Thoracic aorta (tissue), 2 donors: ENCODE results near the gene DOCK11. TPM values are rescaled to one million over a fixed set of nuclear protein-coding genes. Genes with fewer than 3 reads are reported as not detected.
"Not testable (repeated sequence)": the region's sequence is repeated elsewhere in the genome, so short reads cannot be mapped to it uniquely, and the experiment has no call there.

Source experiments
- ATAC-seq: fragments of 150-250 bp; one replicate; pipeline ENCODE4 v1.8.0; 2017; ENCODE audit warnings: low read depth; ENCODE audit not compliant: insufficient number of reproducible peaks, low FRiP score
- DNase-seq: peaks from one replicate; pipeline ENCODE4 v3.0.0-alpha.2; 2020; ENCODE audit warnings: low spot score
- H3K27ac ChIP-seq, 2 donors: fragments of 200-600 bp; sonication (generic); 1 replicate in 1 of 2; 2 replicates in 1 of 2; pipeline ENCODE4 v1.5.1; 2016; ENCODE audit warnings: mild to moderate bottlenecking in 2 of 2, moderate library complexity in 2 of 2
- H3K27me3 ChIP-seq: fragments of 200-600 bp; sonication (generic); replicated peaks from 2 replicates; pipeline ENCODE4 v1.6.0; 2016; ENCODE audit warnings: mild to moderate bottlenecking; ENCODE audit not compliant: insufficient read depth
- H3K36me3 ChIP-seq: fragments of 200-600 bp; sonication (generic); one replicate; pipeline ENCODE4 v1.5.1; 2016
- H3K4me1 ChIP-seq, 2 donors: fragments of 200-600 bp; sonication (generic); 1 replicate in 1 of 2; 2 replicates in 1 of 2; pipeline versions ENCODE4 v1.5.1 to v1.6.0; 2016; ENCODE audit warnings: low read depth in 2 of 2, mild to moderate bottlenecking in 1 of 2; ENCODE audit not compliant: control insufficient read depth in 1 of 2
- H3K4me3 ChIP-seq: fragments of 200-600 bp; sonication (generic); 2 replicates; pipeline ENCODE4 v1.5.1; 2016; ENCODE audit warnings: mild to moderate bottlenecking
- H3K9me3 ChIP-seq: fragments of 200-600 bp; sonication (generic); 2 replicates; pipeline ENCODE4 v1.5.1; 2016
- CTCF ChIP-seq: fragments of 200-600 bp; sonication (generic); IDR thresholded peaks from one replicate; pipeline ENCODE4 v1.5.1; 2019; ENCODE audit warnings: antibody characterized with exemption
- total RNA-seq, 2 donors: library from RNA; depleted of rRNA; stranded (reverse); fragments of >200 nt; gene quantifications; one replicate each; pipeline versions ENCODE4 v1.1.0 to v1.2.3, GENCODE V29; 2016

The DOCK11 gene
- total RNA-seq, 2 donors from 2014 or later, result 30.6 to 45.8 TPM

- Histone ChIP-seq H3K27ac (no peak overlapping the region), H3K4me1 (no peaks in the 10 kb centered on the region), H3K27me3 (no peaks in the 10 kb centered on the region), H3K4me3 (no peak overlapping the region), H3K36me3 (peaks cover 12% of the 10 kb centered on the region), H3K9me3 (no peaks in the 10 kb centered on the region)
- no peak for TF ChIP-seq CTCF
- ATAC-seq (no peak), DNase-seq (no peak)
Observed at GRCh38 chrX:118585296-118585695, 89.7 kb downstream of the DOCK11 start.

GRCh38 chrX:118586206-118586605 is 90.6 kb downstream of the DOCK11 start:
- peaks cover 12% of the 10 kb centered on the region for H3K36me3 ChIP-seq
- not testable (repeated sequence) for H3K4me3 ChIP-seq, DNase-seq, H3K27me3 ChIP-seq, ATAC-seq, H3K27ac ChIP-seq, H3K4me1 ChIP-seq, H3K9me3 ChIP-seq

GRCh38 chrX:118588715-118589114 is 93.1 kb downstream of the DOCK11 start:
- no peak for TF ChIP-seq CTCF
- Histone ChIP-seq H3K27ac (no peak overlapping the region), H3K4me1 (no peaks in the 10 kb centered on the region), H3K4me3 (no peak overlapping the region), H3K27me3 (no peaks in the 10 kb centered on the region), H3K36me3 (peaks cover 12% of the 10 kb centered on the region), H3K9me3 (no peaks in the 10 kb centered on the region)
- no peak for DNase-seq
- ATAC-seq, result no peak

DNA sequence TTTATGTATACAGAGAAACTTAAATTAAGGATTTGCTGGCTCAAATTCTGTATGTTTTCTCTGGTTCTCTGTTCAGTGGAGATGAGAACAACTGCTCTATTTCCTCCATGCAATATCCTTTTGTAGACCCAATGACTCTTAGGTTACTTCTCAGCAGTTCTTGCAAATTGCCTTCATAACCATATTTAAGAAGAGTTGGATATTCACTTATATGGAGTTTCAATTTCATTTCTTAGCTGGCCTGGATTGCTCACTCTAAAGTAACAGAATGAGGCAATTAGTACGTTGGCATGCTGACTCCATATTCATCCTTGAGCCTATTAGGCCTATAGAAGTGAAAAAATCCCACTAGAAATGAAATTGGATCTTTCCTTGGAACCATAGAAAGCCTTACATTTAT is 93.6 kb downstream of the DOCK11 start:
- no peak for TF ChIP-seq CTCF
- no peaks in the 10 kb centered on the region for H3K9me3 ChIP-seq
- H3K27me3 ChIP-seq, result no peaks in the 10 kb centered on the region
- no peak overlapping the region for H3K4me3 ChIP-seq
- H3K36me3 ChIP-seq, result peaks cover 12% of the 10 kb centered on the region
- no peak for ATAC-seq
- DNase-seq, result no peak
- no peak overlapping the region for H3K27ac ChIP-seq
- H3K4me1 ChIP-seq, result no peaks in the 10 kb centered on the region

- TF ChIP-seq CTCF, result no peak
- ATAC-seq (no peak), DNase-seq (no peak)
- no peaks in the 10 kb centered on the region for H3K9me3 ChIP-seq
- no peak overlapping the region for H3K4me3 ChIP-seq
- H3K27me3 ChIP-seq, result no peaks in the 10 kb centered on the region
- peaks cover 11% of the 10 kb centered on the region for H3K36me3 ChIP-seq
- H3K27ac ChIP-seq, result no peak overlapping the region
- H3K4me1 ChIP-seq, result peaks cover 6 to 25% of the 10 kb centered on the region in 2 donors
Observed at GRCh38 chrX:118593407-118593806, 97.8 kb downstream of the DOCK11 start.

GRCh38 chrX:118594697-118595420 is 99.2 kb downstream of the DOCK11 start:
- no peaks in the 10 kb centered on the region for H3K27me3 ChIP-seq
- peaks cover 6 to 34% of the 10 kb centered on the region in 2 donors for H3K4me1 ChIP-seq
- peak overlapping the region in 1 of 2 donors; percentile 57 for H3K27ac ChIP-seq
- DNase-seq, result no peak
- H3K9me3 ChIP-seq, result no peaks in the 10 kb centered on the region
- no peak for TF ChIP-seq CTCF
- no peaks in the 10 kb centered on the region for H3K36me3 ChIP-seq
- no peak for ATAC-seq
- no peak overlapping the region for H3K4me3 ChIP-seq
